ENCODE results near the gene RAB7B.

- TF ChIP-seq CTCF (IDR thresholded peaks at IDR 0.05): no peak
- no peak for TF ChIP-seq EZH2phosphoT487 (IDR thresholded peaks at IDR 0.05)
Observed at GRCh38 chr1:205948039-205948438, 55.2 kb downstream of the RAB7B start.

All from neural progenitor cell (in vitro differentiated cells).